K562 (cell line): ENCODE measurements around the gene NUDT2. TPM values are rescaled to one million over a fixed set of nuclear protein-coding genes. Genes with fewer than 3 reads are reported as not detected.

Experiments used
- ATAC-seq: fragments of 200-7000 bp; cut with Tn5 transposase; 3 replicates; pipeline ENCODE4 v1.9.1; 2020; ENCODE audit warnings: moderate library complexity
- BruUV-seq: library from RNA; stranded (reverse); fragments of 400-500 nt; replicated peaks from 2 replicates; lab custom pipeline; 2021; lab: Mats Ljungman, UMichigan
- CTCF ChIA-PET: fragments of 300-600 bp; formaldehyde crosslinking; extraction: SDS; loops from one replicate; lab custom pipeline; 2021; ENCODE audit warnings: low intra/inter-chr PET ratio; lab: Yijun Ruan, JAX
- POLR2A ChIA-PET: fragments of 300-600, 350-650 bp; sonication (Branson Sonifier 250); formaldehyde crosslinking; extraction: SDS; loops from one replicate; lab custom pipeline; 2021; ENCODE audit warnings: antibody characterized with exemption, inconsistent platforms; lab: Yijun Ruan, JAX
- DNase-seq, 4 experiments: peaks; one replicate each; pipeline versions ENCODE4 v3.0.0 to v3.0.0-alpha.2; 2011 to 2018; ENCODE audit warnings: low spot score in 3 of 4, mixed read lengths in 3 of 4; ENCODE audit errors: extremely low read depth in 1 of 4
- FAIRE-seq: peaks from 2 replicates; lab custom pipeline; 2011; peaks lifted over from hg19 to GRCh38; lab: Jason Lieb, UNC
- H2AFZ ChIP-seq: 2 replicates; pipeline ENCODE4 v1.6.0; 2011; ENCODE audit warnings: low read depth, low read length, control low read depth, inconsistent platforms
- H3K27ac ChIP-seq: fragments of 200-600 bp; 3 replicates; pipeline ENCODE4 v1.8.0; 2011; ENCODE audit warnings: low read depth, mild to moderate bottlenecking, control low read depth, inconsistent platforms, low read length, moderate library complexity, mixed read lengths; ENCODE audit errors: extremely low read depth
- H3K27me3 ChIP-seq, 2 experiments: fragments of 300-600 bp in 1 of 2; 2 replicates in 1 of 2; 3 replicates in 1 of 2; pipeline versions ENCODE4 v1.6.0 to v1.8.0; 2011; ENCODE audit warnings: inconsistent platforms in 2 of 2, low read length in 2 of 2, mild to moderate bottlenecking in 1 of 2, mixed read lengths in 1 of 2, moderate library complexity in 1 of 2; ENCODE audit not compliant: control insufficient read depth in 2 of 2, insufficient read depth in 2 of 2
- H3K36me3 ChIP-seq: fragments of 300-600 bp; 3 replicates; pipeline ENCODE4 v1.8.0; 2011; ENCODE audit warnings: mild to moderate bottlenecking, low read length, inconsistent platforms; ENCODE audit not compliant: control insufficient read depth, insufficient read depth
- H3K4me1 ChIP-seq, 2 experiments: fragments of 200-600 bp in 1 of 2; replicated peaks in 1 of 2; 2 replicates in 1 of 2; 3 replicates in 1 of 2; pipeline versions ENCODE4 v1.5.1 to v1.8.0; 2011; ENCODE audit warnings: inconsistent platforms in 2 of 2, low read length in 2 of 2, mild to moderate bottlenecking in 1 of 2, mixed read lengths in 1 of 2, moderate library complexity in 1 of 2; ENCODE audit not compliant: control insufficient read depth in 2 of 2, insufficient read depth in 2 of 2
- H3K4me2 ChIP-seq: 2 replicates; pipeline ENCODE4 v1.6.1; 2011; ENCODE audit warnings: low read length, control low read depth, inconsistent platforms, mixed read lengths; ENCODE audit not compliant: insufficient read depth
- H3K4me3 ChIP-seq: fragments of 200-600 bp; sonication (generic), shearing (Covaris generic); 2 replicates; pipeline ENCODE4 v1.5.1; 2016; ENCODE audit warnings: control low read depth, inconsistent platforms
- H3K79me2 ChIP-seq: fragments of 200-600 bp; 3 replicates; pipeline ENCODE4 v1.8.0; 2011; ENCODE audit warnings: low read length, inconsistent platforms; ENCODE audit not compliant: control insufficient read depth, insufficient read depth
- H3K9ac ChIP-seq, 2 experiments: 2 replicates each; pipeline versions ENCODE4 v1.6.0 to v1.6.1; 2011; ENCODE audit warnings: low read depth in 2 of 2, low read length in 2 of 2, control low read depth in 1 of 2, inconsistent platforms in 1 of 2, mild to moderate bottlenecking in 1 of 2, mixed read lengths in 1 of 2; ENCODE audit not compliant: insufficient read depth in 1 of 2
- H3K9me1 ChIP-seq: one replicate; pipeline ENCODE4 v1.6.0; 2011; ENCODE audit warnings: inconsistent platforms, mild to moderate bottlenecking, low read length, moderate library complexity; ENCODE audit not compliant: control insufficient read depth, insufficient read depth
- H3K9me3 ChIP-seq: replicated peaks from 2 replicates; pipeline ENCODE4 v1.5.1; 2011; ENCODE audit warnings: low read depth, low read length, inconsistent platforms; ENCODE audit not compliant: control insufficient read depth, insufficient read depth
- H4K20me1 ChIP-seq: replicated peaks from 2 replicates; pipeline ENCODE4 v1.6.1; 2011; ENCODE audit warnings: low read length, inconsistent platforms, mixed read lengths; ENCODE audit not compliant: control insufficient read depth, insufficient read depth
- ARID1B ChIP-seq: fragments of 450-650 bp; IDR thresholded peaks from 2 replicates; pipeline ENCODE4 v1.6.1; 2016; ENCODE audit warnings: antibody characterized with exemption, mild to moderate bottlenecking, inconsistent platforms
- CBX1 ChIP-seq: sonication (generic); IDR thresholded peaks from 2 replicates; pipeline ENCODE4 v1.6.1; 2016; ENCODE audit warnings: antibody characterized with exemption, low read depth, mild to moderate bottlenecking
- FOXJ3 ChIP-seq: sonication (generic); formaldehyde crosslinking; IDR thresholded peaks from 2 replicates; pipeline ENCODE4 v1.4.0; 2020; ENCODE audit warnings: mild to moderate bottlenecking, missing genetic modification reagents
- GATAD2A ChIP-seq: fragments of 450-650 bp; IDR thresholded peaks from 2 replicates; pipeline ENCODE4 v1.6.1; 2017
- ILK ChIP-seq: fragments of 450-650 bp; IDR thresholded peaks from 2 replicates; pipeline ENCODE4 v1.6.1; 2016; ENCODE audit warnings: missing genetic modification characterization, low read depth, mild to moderate bottlenecking, missing compliant biosample characterization, moderate library complexity, borderline replicate concordance
- KAT8 ChIP-seq: fragments of 450-650 bp; IDR thresholded peaks from 2 replicates; pipeline ENCODE4 v1.6.1; 2016; ENCODE audit warnings: low read depth, mild to moderate bottlenecking
- MYNN ChIP-seq, 2 experiments: sonication (generic); formaldehyde crosslinking in 1 of 2; IDR thresholded peaks; 2 replicates each; pipeline versions ENCODE4 v1.5.0 to v1.6.1; 2016 to 2020; ENCODE audit warnings: antibody characterized with exemption in 1 of 2, missing genetic modification reagents in 1 of 2
- RBM39 ChIP-seq: fragments of 200-400 bp; formaldehyde crosslinking; optimal IDR thresholded peaks from 2 replicates; pipeline ENCODE3; 2018; ENCODE audit warnings: low read depth, low read length
- RFX1 ChIP-seq: fragments of 450-650 bp; IDR thresholded peaks from 2 replicates; pipeline ENCODE4 v1.6.1; 2016; ENCODE audit warnings: mild to moderate bottlenecking, moderate library complexity
- SMAD4 ChIP-seq: fragments of 250-450 bp; sonication (Bioruptor Pico); conservative IDR thresholded peaks from 2 replicates; pipeline ENCODE4 v1.8.0; 2021; ENCODE audit warnings: inconsistent platforms, mild to moderate bottlenecking, moderate library complexity
- SRF ChIP-seq, 2 experiments: fragments of 250-450, 450-650 bp in 1 of 2; sonication (Bioruptor Pico) in 1 of 2; sonication (generic) in 1 of 2; formaldehyde crosslinking; IDR thresholded peaks; 2 replicates each; pipeline versions ENCODE4 v1.5.0 to v1.5.1; 2020 to 2022; ENCODE audit warnings: mild to moderate bottlenecking in 1 of 2, missing genetic modification reagents in 1 of 2
- THRB ChIP-seq: fragments of 450-650 bp; formaldehyde crosslinking; conservative IDR thresholded peaks from 2 replicates; pipeline ENCODE4 v1.4.0; 2022; ENCODE audit warnings: mild to moderate bottlenecking, missing genetic modification characterization
- TOE1 ChIP-seq, 2 experiments: fragments of 450-650 bp in 1 of 2; sonication (generic) in 1 of 2; formaldehyde crosslinking in 1 of 2; IDR thresholded peaks; 2 replicates each; pipeline versions ENCODE4 v1.7.1 to v1.8.0; 2016 to 2022; ENCODE audit warnings: borderline replicate concordance in 2 of 2, mild to moderate bottlenecking in 2 of 2, antibody characterized with exemption in 1 of 2, inconsistent platforms in 1 of 2, low read depth in 1 of 2, missing genetic modification reagents in 1 of 2, moderate library complexity in 1 of 2
- ZBTB34 ChIP-seq: fragments of 250-450 bp; sonication (Bioruptor Pico); IDR thresholded peaks from 2 replicates; pipeline ENCODE4 v1.8.0; 2021; ENCODE audit warnings: mild to moderate bottlenecking, moderate library complexity
- ZNF175 ChIP-seq: fragments of 200-800 bp; sonication (Bioruptor generic); IDR thresholded peaks from 2 replicates; pipeline ENCODE4 v1.6.1; 2016; ENCODE audit warnings: low read depth, mild to moderate bottlenecking, missing genetic modification characterization, missing compliant biosample characterization
- ZNF764 ChIP-seq: fragments of 250-450 bp; sonication (Bioruptor Pico); IDR thresholded peaks from 2 replicates; pipeline ENCODE4 v1.4.0; 2020; ENCODE audit warnings: low read depth, mild to moderate bottlenecking, moderate library complexity
- ZNF780A ChIP-seq: fragments of 250-450 bp; sonication (Bioruptor Pico); IDR thresholded peaks from 2 replicates; pipeline ENCODE4 v1.5.0; 2021; ENCODE audit warnings: mild to moderate bottlenecking
- WGBS: fragments of 100-300 bp; shearing (Covaris generic); methylation state at CpG from one replicate; pipeline ENCODE4 v1.1.6; 2016; ENCODE audit warnings: low coverage, mixed read lengths; ENCODE audit not compliant: insufficient coverage; ENCODE audit errors: missing lambda C conversion rate; 5-methylcytosine and 5-hydroxymethylcytosine counted together
- in situ Hi-C: fragments of 300-500 bp; cut with MboI; formaldehyde crosslinking; loops from 4 replicates; pipeline ENCODE4 v1.15.0; 2018; ENCODE audit warnings: inconsistent platforms, mixed read lengths
- intact Hi-C: fragments of 100-400 bp; cut with micrococcal nuclease; formaldehyde crosslinking; loops from 2 replicates; pipeline ENCODE4 v1.14.2; 2022
- polyA plus RNA-seq, 8 experiments: library from polyadenylated mRNA; depleted of rRNA in 4 of 8; stranded (reverse) in 5 of 8; unstranded in 3 of 8; fragments of >200 nt; fragmentation: Nextera tagmentation in 2 of 8; fragmentation: Illumina TruSeq in 1 of 8; extraction: Ambion mirVana in 2 of 8; extraction: Trizol in 1 of 8; gene quantifications; 2 replicates each; pipeline versions ENCODE4 v1.2.1 to v1.2.3, GENCODE V29; 2011 to 2014; ENCODE audit warnings: inconsistent platforms in 1 of 8, missing spikeins in 1 of 8
- total RNA-seq, 7 experiments: library from RNA; depleted of rRNA in 6 of 7; stranded (reverse); fragments of >200 nt in 6 of 7; fragmentation: Illumina TruSeq in 2 of 7; extraction: Trizol in 2 of 7; gene quantifications; 2 replicates each; pipeline versions ENCODE4 v1.2.1 to v1.2.3, GENCODE V29; 2011 to 2021; ENCODE audit warnings: low replicate concordance in 1 of 7
- TF ChIP-seq, protein P1 (sequence below): sonication (generic); formaldehyde crosslinking; IDR thresholded peaks from 2 replicates; pipeline ENCODE4 v1.8.0; 2022; ENCODE audit warnings: missing genetic modification reagents, mild to moderate bottlenecking, moderate library complexity, borderline replicate concordance
- TF ChIP-seq, protein P2 (sequence below): fragments of 250-450 bp; sonication (Bioruptor Pico); IDR thresholded peaks from 2 replicates; pipeline ENCODE4 v1.5.0; 2020; ENCODE audit warnings: mild to moderate bottlenecking

NUDT2 gene
- total and polyA plus RNA-seq, 9 of the 15 experiments (the other 6 are each of a cell fraction or from before 2014, with no cell fraction given) = 11.5 to 28.1 (median 19.0) TPM

DNA sequence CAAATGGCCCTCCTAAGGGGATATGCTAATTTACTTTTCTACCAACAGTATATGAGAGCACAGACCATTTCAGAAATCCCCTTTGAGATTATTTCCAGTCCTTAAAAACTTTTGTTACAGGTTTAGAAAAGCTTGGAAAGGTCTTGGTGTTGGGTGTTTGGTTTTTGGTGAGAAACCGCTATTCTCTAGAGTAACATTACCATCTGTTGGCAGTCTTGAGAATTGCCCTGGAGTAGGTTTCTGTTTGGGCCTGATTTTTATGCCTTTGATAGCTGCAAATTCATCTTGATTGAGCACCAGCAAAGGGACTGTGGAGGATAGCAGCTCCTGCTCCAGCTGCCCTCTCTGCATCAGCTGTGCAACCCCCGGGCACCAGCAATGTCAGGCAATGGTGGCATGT, 8.0 kb downstream of the NUDT2 start:
- Histone ChIP-seq H3K79me2 (no peaks in the 10 kb centered on the region; the same call in 2 of the 3 replicates), H2AFZ (no peak overlapping the region), H3K36me3 (peaks cover 17% of the 10 kb centered on the region; the same call in 2 of the 3 replicates), H3K9me1 (no peaks in the 10 kb centered on the region), H3K9ac (no peak overlapping the region), H3K4me1 (no peaks in the 10 kb centered on the region; a peak in 1 of 5 replicates), H3K4me3 (no peak overlapping the region), H3K9me3 (no peaks in the 10 kb centered on the region), H3K27me3 (no peaks in the 10 kb centered on the region), H4K20me1 (no peaks in the 10 kb centered on the region), H3K27ac (no peak overlapping the region), H3K4me2 (no peak overlapping the region)
- POLR2A ChIA-PET = no interaction called here
- no peak for DNase-seq
- WGBS = 100% methylated on average over 2 of the region's 2 CpGs
- CTCF ChIA-PET = no interaction called here
- no TSS peak for BruUV-seq
- no peak for FAIRE-seq
- no peak for TF ChIP-seq ARID1B
- no peak for TF ChIP-seq CBX1
- no peak for TF ChIP-seq TOE1 (IDR thresholded peaks at IDR 0.05; ENCODE audit: borderline replicate concordance)
- no peak for TF ChIP-seq TOE1 (CRISPR knock-in tag; IDR thresholded peaks at IDR 0.05; ENCODE audit: borderline replicate concordance, low read depth)
- TF ChIP-seq ZNF764 (CRISPR knock-in tag) = no peak
- no peak for TF ChIP-seq GATAD2A
- TF ChIP-seq SRF (CRISPR knock-in tag; IDR thresholded peaks at IDR 0.05) = no peak
- TF ChIP-seq ZBTB34 (CRISPR knock-in tag) = no peak
- no peak for TF ChIP-seq MYNN (IDR thresholded peaks at IDR 0.05)
- no peak for TF ChIP-seq MYNN (CRISPR knock-in tag; IDR thresholded peaks at IDR 0.05)
- TF ChIP-seq, protein P1, sequence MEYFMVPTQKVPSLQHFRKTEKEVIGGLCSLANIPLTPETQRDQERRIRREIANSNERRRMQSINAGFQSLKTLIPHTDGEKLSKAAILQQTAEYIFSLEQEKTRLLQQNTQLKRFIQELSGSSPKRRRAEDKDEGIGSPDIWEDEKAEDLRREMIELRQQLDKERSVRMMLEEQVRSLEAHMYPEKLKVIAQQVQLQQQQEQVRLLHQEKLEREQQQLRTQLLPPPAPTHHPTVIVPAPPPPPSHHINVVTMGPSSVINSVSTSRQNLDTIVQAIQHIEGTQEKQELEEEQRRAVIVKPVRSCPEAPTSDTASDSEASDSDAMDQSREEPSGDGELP = no peak
- no peak for TF ChIP-seq RFX1
- TF ChIP-seq THRB (CRISPR knock-in tag) = no peak
- no peak for TF ChIP-seq SMAD4 (CRISPR knock-in tag)
- TF ChIP-seq RBM39 = no peak
- no peak for TF ChIP-seq ZNF780A
- no peak for TF ChIP-seq ILK (tag)
- no peak for TF ChIP-seq FOXJ3 (CRISPR knock-in tag)
- TF ChIP-seq, protein P2, sequence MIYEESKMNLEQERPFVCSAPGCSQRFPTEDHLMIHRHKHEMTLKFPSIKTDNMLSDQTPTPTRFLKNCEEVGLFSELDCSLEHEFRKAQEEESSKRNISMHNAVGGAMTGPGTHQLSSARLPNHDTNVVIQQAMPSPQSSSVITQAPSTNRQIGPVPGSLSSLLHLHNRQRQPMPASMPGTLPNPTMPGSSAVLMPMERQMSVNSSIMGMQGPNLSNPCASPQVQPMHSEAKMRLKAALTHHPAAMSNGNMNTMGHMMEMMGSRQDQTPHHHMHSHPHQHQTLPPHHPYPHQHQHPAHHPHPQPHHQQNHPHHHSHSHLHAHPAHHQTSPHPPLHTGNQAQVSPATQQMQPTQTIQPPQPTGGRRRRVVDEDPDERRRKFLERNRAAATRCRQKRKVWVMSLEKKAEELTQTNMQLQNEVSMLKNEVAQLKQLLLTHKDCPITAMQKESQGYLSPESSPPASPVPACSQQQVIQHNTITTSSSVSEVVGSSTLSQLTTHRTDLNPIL (CRISPR knock-in tag) = no peak
- no peak for TF ChIP-seq ZNF175 (CRISPR knock-in tag)
- TF ChIP-seq KAT8 = no peak
- no peak for ATAC-seq
- in situ Hi-C loops = no loop called here
- intact Hi-C loops = no loop called here
